GM18861 (cell line): Measurements from ENCODE around the gene RAC2.

Experiments used
- ATAC-seq: cut with Tn5 transposase; IDR thresholded peaks from one replicate; pipeline ENCODE4 v1.9.1; 2021; ENCODE audit not compliant: unreplicated experiment

RAC2 gene

GRCh38 chr22:37244114-37244921 is at the start of gene RAC2:
Gene RAC2, minus strand, starts transcription at chr22:37244269. Its CDS starts 121 bp downstream, at chr22:37244148.
- peak; percentile 28 for ATAC-seq

- no peak for ATAC-seq
Measured at GRCh38 chr22:37293172-37293571, 49.1 kb upstream of the RAC2 start.

GRCh38 chr22:37292641-37293040 is 48.6 kb upstream of the RAC2 start:
- ATAC-seq: no peak

GRCh38 chr22:37291559-37292298 is 47.7 kb upstream of the RAC2 start:
- ATAC-seq: no peak

GRCh38 chr22:37290737-37291136 is 46.7 kb upstream of the RAC2 start:
- ATAC-seq: no peak

GRCh38 chr22:37289156-37289735 is 45.2 kb upstream of the RAC2 start:
- ATAC-seq: no peak

GRCh38 chr22:37288521-37288920 is 44.5 kb upstream of the RAC2 start:
- ATAC-seq: no peak

GRCh38 chr22:37287550-37287951 is 43.5 kb upstream of the RAC2 start:
- ATAC-seq: no peak

- ATAC-seq: no peak
Measured at GRCh38 chr22:37285937-37286336, 41.9 kb upstream of the RAC2 start.

GRCh38 chr22:37284805-37285355 is 40.8 kb upstream of the RAC2 start:
- no peak for ATAC-seq

- no peak for ATAC-seq
Measured at GRCh38 chr22:37284126-37284804, 40.2 kb upstream of the RAC2 start.

- ATAC-seq: no peak
Measured at GRCh38 chr22:37283393-37283937, 39.4 kb upstream of the RAC2 start.

- peak; percentile 45 for ATAC-seq
Measured at GRCh38 chr22:37282385-37282677, 38.3 kb upstream of the RAC2 start, which contains the start of gene CYTH4. Gene CYTH4, plus strand, starts transcription at chr22:37282508. Its CDS starts 62 bp downstream, at chr22:37282570.

- no peak for ATAC-seq
Measured at GRCh38 chr22:37281646-37282384, 37.7 kb upstream of the RAC2 start.

- ATAC-seq: no peak
Measured at GRCh38 chr22:37281195-37281594, 37.1 kb upstream of the RAC2 start.

- no peak for ATAC-seq
Measured at GRCh38 chr22:37280718-37281117, 36.6 kb upstream of the RAC2 start.

GRCh38 chr22:37279331-37280181 is 35.5 kb upstream of the RAC2 start:
- ATAC-seq: no peak

GRCh38 chr22:37278261-37278660 is 34.2 kb upstream of the RAC2 start:
- ATAC-seq: no peak

GRCh38 chr22:37277384-37277783 is 33.3 kb upstream of the RAC2 start:
- no peak for ATAC-seq
